ENCODE measurements around the gene COL16A1. TPM values are rescaled to one million over a fixed set of nuclear protein-coding genes. Genes with fewer than 3 reads are reported as not detected.
"Not testable (repeated sequence)": the region's sequence is repeated elsewhere in the genome, so short reads cannot be mapped to it uniquely, and the experiment has no call there.

Gene COL16A1
- total and polyA plus RNA-seq, 5 donors from 2014 or later, result not detected

DNA sequence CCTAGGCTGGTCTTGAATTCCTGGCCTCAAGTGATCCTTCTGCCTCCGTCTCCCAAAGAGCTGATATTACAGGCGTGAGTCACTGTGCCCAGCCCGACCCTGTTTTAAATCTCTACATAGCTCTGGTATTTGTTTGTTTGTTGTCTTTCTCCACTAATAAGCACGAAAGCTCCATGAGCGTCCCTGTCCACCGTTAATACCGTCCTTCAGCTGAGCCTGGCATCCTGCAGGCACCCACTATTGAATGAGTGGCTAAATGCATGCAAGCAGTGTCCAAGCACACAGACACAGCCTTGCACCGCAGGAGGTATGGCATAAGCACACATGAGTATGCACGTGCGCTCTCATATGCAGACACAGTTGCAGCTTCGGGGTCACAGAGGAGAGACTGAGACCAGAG is 4.5 kb upstream of the COL16A1 start:
- no peaks in the 10 kb centered on the region for H3K36me3 ChIP-seq (ENCODE audit: control insufficient read depth, insufficient read depth, low read length)
- no peak overlapping the region for H3K4me3 Mint-ChIP-seq
- H3K27ac Mint-ChIP-seq, result no peak overlapping the region
- no peak overlapping the region for H3K4me3 ChIP-seq (ENCODE audit: low read depth, low read length)
- H3K4me1 Mint-ChIP-seq, result peaks cover 0 to 23% (median 8%) of the 10 kb centered on the region in 4 donors
- no peak overlapping the region for H3K27ac ChIP-seq (ENCODE audit: insufficient read depth, low read length, poor library complexity, severe bottlenecking)
- no peaks in the 10 kb centered on the region for H3K9me3 ChIP-seq (ENCODE audit: control insufficient read depth in 2 of 2, low read length in 2 of 2)
- H3K36me3 Mint-ChIP-seq, result peaks cover 3% of the 10 kb centered on the region
- ATAC-seq (ENCODE audit: low read depth in 2 of 2) (no peak), DNase-seq (no peak)
- H3K27me3 Mint-ChIP-seq, result peaks cover 42% of the 10 kb centered on the region
- H3K9me3 Mint-ChIP-seq, result peaks cover 0 to 3% (median 0%) of the 10 kb centered on the region in 7 donors
- H3K27me3 ChIP-seq (ENCODE audit: control insufficient read depth, insufficient read depth, low read length), result peaks cover 12% of the 10 kb centered on the region
- H3K4me1 ChIP-seq (ENCODE audit: control insufficient read depth, insufficient read depth, low read length, poor library complexity, severe bottlenecking), result peaks cover 14% of the 10 kb centered on the region

DNA sequence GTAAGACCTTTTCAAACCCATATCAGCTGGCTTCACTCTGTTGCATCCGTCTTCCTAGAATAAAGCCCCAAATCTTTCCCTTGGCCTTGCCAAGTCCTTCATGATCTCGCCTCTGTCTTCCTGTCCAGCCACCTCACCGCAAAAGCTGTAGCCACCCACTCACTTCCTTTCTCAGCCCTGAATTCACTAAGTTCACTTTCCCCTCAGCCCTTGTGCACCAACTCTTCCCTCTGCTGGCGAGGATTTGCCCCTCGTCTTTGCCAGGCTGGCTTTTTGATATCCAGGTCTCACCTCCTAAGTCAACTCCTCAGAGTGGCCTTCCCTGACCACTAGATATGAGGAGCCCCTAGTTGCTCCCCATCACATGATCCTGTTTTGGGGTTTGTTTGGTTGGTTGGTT is 3.9 kb upstream of the COL16A1 start:
- H3K27ac Mint-ChIP-seq, result peak overlapping the region in 1 of 3 donors; percentile 0
- H3K27me3 ChIP-seq (ENCODE audit: control insufficient read depth, insufficient read depth, low read length), result peaks cover 8% of the 10 kb centered on the region
- no peak for ATAC-seq (ENCODE audit: low read depth in 2 of 2)
- DNase-seq, result no peak
- peaks cover 14% of the 10 kb centered on the region for H3K4me1 ChIP-seq (ENCODE audit: control insufficient read depth, insufficient read depth, low read length, poor library complexity, severe bottlenecking)
- H3K36me3 Mint-ChIP-seq, result peaks cover 3% of the 10 kb centered on the region
- H3K27me3 Mint-ChIP-seq, result peaks cover 39% of the 10 kb centered on the region
- H3K27ac ChIP-seq (ENCODE audit: insufficient read depth, low read length, poor library complexity, severe bottlenecking), result no peak overlapping the region
- H3K9me3 ChIP-seq (ENCODE audit: control insufficient read depth in 2 of 2, low read length in 2 of 2), result no peaks in the 10 kb centered on the region
- H3K36me3 ChIP-seq (ENCODE audit: control insufficient read depth, insufficient read depth, low read length), result no peaks in the 10 kb centered on the region
- peaks cover 0 to 19% (median 8%) of the 10 kb centered on the region in 4 donors for H3K4me1 Mint-ChIP-seq
- no peak overlapping the region for H3K4me3 Mint-ChIP-seq
- peaks cover 0 to 2% (median 0%) of the 10 kb centered on the region in 7 donors for H3K9me3 Mint-ChIP-seq
- no peak overlapping the region for H3K4me3 ChIP-seq (ENCODE audit: low read depth, low read length)

GRCh38 chr1:31707059-31707600 is 3.3 kb upstream of the COL16A1 start:
- H3K9me3 ChIP-seq (ENCODE audit: control insufficient read depth in 2 of 2, low read length in 2 of 2), result not testable (repeated sequence)

GRCh38 chr1:31706384-31707058 is 2.7 kb upstream of the COL16A1 start:
- no peaks in the 10 kb centered on the region for H3K9me3 ChIP-seq (ENCODE audit: control insufficient read depth in 2 of 2, low read length in 2 of 2)
- peaks cover 14% of the 10 kb centered on the region for H3K4me1 ChIP-seq (ENCODE audit: control insufficient read depth, insufficient read depth, low read length, poor library complexity, severe bottlenecking)
- Mint-ChIP-seq H3K36me3 (no peaks in the 10 kb centered on the region), H3K4me3 (no peak overlapping the region), H3K27me3 (peaks cover 30% of the 10 kb centered on the region), H3K9me3 (peaks cover 0 to 2% (median 0%) of the 10 kb centered on the region in 7 donors), H3K4me1 (peaks cover 0 to 19% (median 8%) of the 10 kb centered on the region in 4 donors), H3K27ac (no peak overlapping the region)
- ATAC-seq (ENCODE audit: low read depth in 2 of 2), result no peak
- no peak overlapping the region for H3K4me3 ChIP-seq (ENCODE audit: low read depth, low read length)
- no peak for DNase-seq
- H3K36me3 ChIP-seq (ENCODE audit: control insufficient read depth, insufficient read depth, low read length), result no peaks in the 10 kb centered on the region
- no peak overlapping the region for H3K27ac ChIP-seq (ENCODE audit: insufficient read depth, low read length, poor library complexity, severe bottlenecking)
- peaks cover 8% of the 10 kb centered on the region for H3K27me3 ChIP-seq (ENCODE audit: control insufficient read depth, insufficient read depth, low read length)

More at GRCh38 chr1:31707059-31707600, 3.3 kb upstream of the COL16A1 start:
- not testable (repeated sequence) for H3K36me3 ChIP-seq (ENCODE audit: control insufficient read depth, insufficient read depth, low read length); H3K27me3 ChIP-seq (ENCODE audit: control insufficient read depth, insufficient read depth, low read length); H3K36me3 Mint-ChIP-seq; H3K4me3 Mint-ChIP-seq; H3K4me3 ChIP-seq (ENCODE audit: low read depth, low read length); H3K27ac ChIP-seq (ENCODE audit: insufficient read depth, low read length, poor library complexity, severe bottlenecking); DNase-seq; H3K9me3 Mint-ChIP-seq; ATAC-seq (ENCODE audit: low read depth in 2 of 2)
- peaks cover 33% of the 10 kb centered on the region for H3K27me3 Mint-ChIP-seq
- peaks cover 14% of the 10 kb centered on the region for H3K4me1 ChIP-seq (ENCODE audit: control insufficient read depth, insufficient read depth, low read length, poor library complexity, severe bottlenecking)
- H3K27ac Mint-ChIP-seq, result peak overlapping the region in 1 of 3 donors; percentile 0
- peaks cover 0 to 19% (median 8%) of the 10 kb centered on the region in 4 donors for H3K4me1 Mint-ChIP-seq

- H3K4me3 ChIP-seq (ENCODE audit: low read depth, low read length), result no peak overlapping the region
- Mint-ChIP-seq H3K36me3 (no peaks in the 10 kb centered on the region), H3K27me3 (peaks cover 25% of the 10 kb centered on the region), H3K9me3 (peaks cover 0 to 2% (median 0%) of the 10 kb centered on the region in 7 donors), H3K27ac (no peak overlapping the region), H3K4me1 (peaks cover 0 to 26% (median 8%) of the 10 kb centered on the region in 4 donors), H3K4me3 (peak overlapping the region in 1 of 4 donors; percentile 69)
- H3K9me3 ChIP-seq (ENCODE audit: control insufficient read depth in 2 of 2, low read length in 2 of 2), result no peaks in the 10 kb centered on the region
- peaks cover 5% of the 10 kb centered on the region for H3K27me3 ChIP-seq (ENCODE audit: control insufficient read depth, insufficient read depth, low read length)
- ATAC-seq (ENCODE audit: low read depth in 2 of 2) (peak; percentile 38 to 52), DNase-seq (peak in 1 of 3 donors; percentile 16)
- no peaks in the 10 kb centered on the region for H3K36me3 ChIP-seq (ENCODE audit: control insufficient read depth, insufficient read depth, low read length)
- H3K4me1 ChIP-seq (ENCODE audit: control insufficient read depth, insufficient read depth, low read length, poor library complexity, severe bottlenecking), result peaks cover 14% of the 10 kb centered on the region
- no peak overlapping the region for H3K27ac ChIP-seq (ENCODE audit: insufficient read depth, low read length, poor library complexity, severe bottlenecking)
Observed at GRCh38 chr1:31705080-31705866, 1.5 kb upstream of the COL16A1 start.

GRCh38 chr1:31704271-31705079 is 658 bp upstream of the COL16A1 start:
- ATAC-seq (ENCODE audit: low read depth in 2 of 2) (no peak), DNase-seq (no peak)
- H3K9me3 ChIP-seq (ENCODE audit: control insufficient read depth in 2 of 2, low read length in 2 of 2), result no peaks in the 10 kb centered on the region
- H3K27ac ChIP-seq (ENCODE audit: insufficient read depth, low read length, poor library complexity, severe bottlenecking), result no peak overlapping the region
- no peaks in the 10 kb centered on the region for H3K36me3 Mint-ChIP-seq
- peak overlapping the region in 1 of 3 donors; percentile 72 for H3K27ac Mint-ChIP-seq
- peaks cover 0 to 32% (median 9%) of the 10 kb centered on the region in 4 donors for H3K4me1 Mint-ChIP-seq
- H3K27me3 Mint-ChIP-seq, result peaks cover 25% of the 10 kb centered on the region
- peaks cover 5% of the 10 kb centered on the region for H3K27me3 ChIP-seq (ENCODE audit: control insufficient read depth, insufficient read depth, low read length)
- peaks cover 14% of the 10 kb centered on the region for H3K4me1 ChIP-seq (ENCODE audit: control insufficient read depth, insufficient read depth, low read length, poor library complexity, severe bottlenecking)
- no peaks in the 10 kb centered on the region for H3K36me3 ChIP-seq (ENCODE audit: control insufficient read depth, insufficient read depth, low read length)
- H3K4me3 Mint-ChIP-seq, result peak overlapping the region in 1 of 4 donors; percentile 69
- no peak overlapping the region for H3K4me3 ChIP-seq (ENCODE audit: low read depth, low read length)
- peaks cover 0 to 2% (median 0%) of the 10 kb centered on the region in 7 donors for H3K9me3 Mint-ChIP-seq

DNA sequence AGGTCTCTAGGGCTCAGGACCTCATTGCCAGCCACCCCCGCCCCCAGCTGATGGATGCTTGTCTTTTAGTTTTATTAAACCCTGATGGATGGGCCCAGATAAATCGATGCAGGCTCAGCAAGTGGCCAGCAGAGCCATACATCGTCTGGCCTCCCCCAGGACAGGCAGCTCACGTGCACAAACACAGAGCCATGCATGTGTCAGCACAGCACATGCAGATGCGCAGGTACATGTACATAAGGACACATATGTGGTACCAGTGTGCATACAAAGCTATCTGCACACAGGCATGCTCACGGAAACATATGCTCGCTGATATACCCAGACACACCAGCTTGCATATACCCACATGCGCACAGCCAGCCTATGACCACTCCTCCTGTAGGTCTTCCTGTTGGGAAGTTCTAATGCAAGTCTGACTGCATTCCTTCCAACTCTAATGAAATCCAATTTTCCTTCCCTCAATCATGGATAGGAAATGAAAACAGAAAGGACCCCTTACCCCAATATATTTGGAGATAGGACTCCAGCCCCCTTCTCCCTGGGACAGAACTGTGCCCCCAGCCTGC is 897 bp downstream of the COL16A1 start:
- H3K4me1 Mint-ChIP-seq, result peaks cover 5 to 44% (median 12%) of the 10 kb centered on the region in 4 donors
- H3K4me1 ChIP-seq (ENCODE audit: control insufficient read depth, insufficient read depth, low read length, poor library complexity, severe bottlenecking), result peaks cover 14% of the 10 kb centered on the region

More for the DNA sequence above, 897 bp downstream of the COL16A1 start:
- Histone ChIP-seq H3K36me3 (ENCODE audit: control insufficient read depth, insufficient read depth, low read length) (no peaks in the 10 kb centered on the region), H3K4me3 (ENCODE audit: low read depth, low read length) (no peak overlapping the region), H3K27ac (ENCODE audit: insufficient read depth, low read length, poor library complexity, severe bottlenecking) (no peak overlapping the region), H3K27me3 (ENCODE audit: control insufficient read depth, insufficient read depth, low read length) (peaks cover 5% of the 10 kb centered on the region), H3K9me3 (ENCODE audit: control insufficient read depth in 2 of 2, low read length in 2 of 2) (no peaks in the 10 kb centered on the region)
- H3K36me3 Mint-ChIP-seq, result no peaks in the 10 kb centered on the region
- no peak overlapping the region for H3K4me3 Mint-ChIP-seq
- no peak for ATAC-seq (ENCODE audit: low read depth in 2 of 2)
- no peak overlapping the region for H3K27ac Mint-ChIP-seq
- H3K9me3 Mint-ChIP-seq, result no peaks in the 10 kb centered on the region
- no peak for DNase-seq
- H3K27me3 Mint-ChIP-seq, result peaks cover 31% of the 10 kb centered on the region
